GM12878 (cell line): ENCODE results near the gene HCN3. TPM values are rescaled to one million over a fixed set of nuclear protein-coding genes. Genes with fewer than 3 reads are reported as not detected.

Experiments
- BACH1 ChIP-seq: fragments of 450-650 bp; IDR thresholded peaks from 2 replicates; pipeline ENCODE4 v1.6.1; 2017; ENCODE audit warnings: mild to moderate bottlenecking, borderline replicate concordance
- BHLHE40 ChIP-seq, 2 experiments: fragments of 450-650 bp in 1 of 2; IDR thresholded peaks; 2 replicates each; pipeline ENCODE4 v1.6.1; 2011 to 2017; ENCODE audit warnings: low read depth in 2 of 2, borderline replicate concordance in 1 of 2, improper control_type of control experiment in 1 of 2, low read length in 1 of 2, mild to moderate bottlenecking in 1 of 2
- CBFB ChIP-seq: IDR thresholded peaks from 2 replicates; pipeline ENCODE4 v1.6.1; 2016; ENCODE audit warnings: antibody characterized with exemption, low read depth
- CHD1 ChIP-seq: IDR thresholded peaks from 2 replicates; pipeline ENCODE4 v1.6.1; 2012; ENCODE audit warnings: low read depth, low read length, improper control_type of control experiment
- CHD2 ChIP-seq: IDR thresholded peaks from 2 replicates; pipeline ENCODE4 v1.6.1; 2011; ENCODE audit warnings: low read depth, low read length, improper control_type of control experiment, borderline replicate concordance
- CHD4 ChIP-seq: fragments of 200-600 bp; sonication (generic); IDR thresholded peaks from 2 replicates; pipeline ENCODE4 v1.6.1; 2016; ENCODE audit warnings: mild to moderate bottlenecking
- ESRRA ChIP-seq: IDR thresholded peaks from 2 replicates; pipeline ENCODE4 v1.6.1; 2012; ENCODE audit warnings: mild to moderate bottlenecking, low read length, improper control_type of control experiment
- FOS ChIP-seq: IDR thresholded peaks from 3 replicates; pipeline ENCODE4 v1.6.1; 2011; ENCODE audit warnings: borderline replicate concordance; ENCODE audit not compliant: insufficient read length; ENCODE audit errors: extremely low read depth
- HDAC2 ChIP-seq: fragments of 200-600 bp; sonication (generic); IDR thresholded peaks from 2 replicates; pipeline ENCODE4 v1.6.1; 2017
- IKZF1 ChIP-seq: fragments of 450-650 bp; conservative IDR thresholded peaks from 2 replicates; pipeline ENCODE4 v1.6.1; 2017; ENCODE audit warnings: antibody characterized with exemption, mild to moderate bottlenecking
- JUNB ChIP-seq: IDR thresholded peaks from 2 replicates; pipeline ENCODE4 v1.6.1; 2016; ENCODE audit warnings: antibody characterized with exemption, mild to moderate bottlenecking
- LARP7 ChIP-seq: fragments of 450-650 bp; IDR thresholded peaks from 2 replicates; pipeline ENCODE4 v1.6.1; 2017; ENCODE audit warnings: mild to moderate bottlenecking
- MXI1 ChIP-seq: fragments of 150-350 bp; IDR thresholded peaks from 2 replicates; pipeline ENCODE4 v1.6.1; 2011; ENCODE audit warnings: low read depth, mild to moderate bottlenecking, inconsistent platforms, low read length, improper control_type of control experiment
- NBN ChIP-seq: fragments of 450-650 bp; IDR thresholded peaks from 2 replicates; pipeline ENCODE4 v1.6.1; 2016
- NFIC ChIP-seq: IDR thresholded peaks from 2 replicates; pipeline ENCODE4 v1.6.1; 2012; ENCODE audit warnings: low read depth, mild to moderate bottlenecking, inconsistent platforms, low read length, moderate library complexity
- NFYA ChIP-seq: IDR thresholded peaks from 2 replicates; pipeline ENCODE4 v1.6.1; 2011; ENCODE audit warnings: low read depth, mild to moderate bottlenecking, low read length, improper control_type of control experiment, borderline replicate concordance
- NR2C2 ChIP-seq: IDR thresholded peaks from 2 replicates; pipeline ENCODE4 v1.6.1; 2011; ENCODE audit warnings: borderline replicate concordance, low read depth; ENCODE audit not compliant: control insufficient read depth, insufficient read length
- PAX8 ChIP-seq: fragments of 450-650 bp; IDR thresholded peaks from 2 replicates; pipeline ENCODE4 v1.6.1; 2017; ENCODE audit warnings: mild to moderate bottlenecking, moderate library complexity
- PRDM15 ChIP-seq: fragments of 450-650 bp; formaldehyde crosslinking; IDR thresholded peaks from 2 replicates; pipeline ENCODE4 v1.4.0; 2020; ENCODE audit warnings: mild to moderate bottlenecking, moderate library complexity
- RFX5 ChIP-seq: IDR thresholded peaks from 2 replicates; pipeline ENCODE4 v1.6.1; 2011; ENCODE audit warnings: low read depth, low read length, improper control_type of control experiment
- RUNX3 ChIP-seq: IDR thresholded peaks from 2 replicates; pipeline ENCODE4 v1.6.1; 2012; ENCODE audit warnings: low read length, inconsistent platforms
- WRNIP1 ChIP-seq: IDR thresholded peaks from 2 replicates; pipeline ENCODE4 v1.6.1; 2011; ENCODE audit warnings: low read depth, low read length, improper control_type of control experiment, borderline replicate concordance
- YBX1 ChIP-seq: fragments of 450-650 bp; IDR thresholded peaks from 2 replicates; pipeline ENCODE4 v1.6.1; 2016; ENCODE audit warnings: antibody characterized with exemption
- YY1 ChIP-seq: IDR thresholded peaks from 2 replicates; pipeline ENCODE4 v1.6.1; 2011; ENCODE audit warnings: low read depth, mild to moderate bottlenecking, low read length
- ZNF24 ChIP-seq: fragments of 450-650 bp; IDR thresholded peaks from 2 replicates; pipeline ENCODE4 v1.6.1; 2017; ENCODE audit warnings: antibody characterized with exemption, mild to moderate bottlenecking
- ZNF622 ChIP-seq: fragments of 450-650 bp; IDR thresholded peaks from 2 replicates; pipeline ENCODE4 v1.6.1; 2017; ENCODE audit warnings: mild to moderate bottlenecking, inconsistent platforms
- polyA plus RNA-seq, 11 experiments: library from polyadenylated mRNA; depleted of rRNA in 4 of 11; unstranded in 6 of 11; stranded (reverse) in 5 of 11; fragments of >200 nt; fragmentation: Nextera tagmentation in 4 of 11; fragmentation: Illumina TruSeq in 1 of 11; extraction: Ambion mirVana in 4 of 11; extraction: Trizol in 1 of 11; gene quantifications; 1 replicate in 1 of 11; 2 replicates in 10 of 11; pipeline versions ENCODE4 v1.2.1 to v1.2.3, GENCODE V29; 2011 to 2016; ENCODE audit warnings: inconsistent platforms in 2 of 11, missing spikeins in 2 of 11, low read depth in 1 of 11
- total RNA-seq, 4 experiments: library from RNA; depleted of rRNA in 3 of 4; stranded (reverse); fragments of >200 nt in 3 of 4; fragmentation: Illumina TruSeq in 1 of 4; extraction: Trizol in 1 of 4; gene quantifications; 2 replicates each; pipeline versions ENCODE4 v1.2.1 to v1.2.3, GENCODE V29; 2013 to 2021
- TF ChIP-seq, protein P1 (sequence below): IDR thresholded peaks from 2 replicates; pipeline ENCODE4 v1.6.1; 2011; ENCODE audit warnings: mild to moderate bottlenecking, low read depth, low read length, moderate library complexity; ENCODE audit not compliant: insufficient replicate concordance
- TF ChIP-seq, protein P2 (sequence below): IDR thresholded peaks from 2 replicates; pipeline ENCODE4 v1.6.1; 2012; ENCODE audit warnings: low read depth, low read length, improper control_type of control experiment

Gene HCN3
- total and polyA plus RNA-seq, 10 of the 15 experiments (the other 5 are each of a cell fraction or from before 2014, with no cell fraction given), result 0.08 to 4.1 (median 1.8) TPM

DNA sequence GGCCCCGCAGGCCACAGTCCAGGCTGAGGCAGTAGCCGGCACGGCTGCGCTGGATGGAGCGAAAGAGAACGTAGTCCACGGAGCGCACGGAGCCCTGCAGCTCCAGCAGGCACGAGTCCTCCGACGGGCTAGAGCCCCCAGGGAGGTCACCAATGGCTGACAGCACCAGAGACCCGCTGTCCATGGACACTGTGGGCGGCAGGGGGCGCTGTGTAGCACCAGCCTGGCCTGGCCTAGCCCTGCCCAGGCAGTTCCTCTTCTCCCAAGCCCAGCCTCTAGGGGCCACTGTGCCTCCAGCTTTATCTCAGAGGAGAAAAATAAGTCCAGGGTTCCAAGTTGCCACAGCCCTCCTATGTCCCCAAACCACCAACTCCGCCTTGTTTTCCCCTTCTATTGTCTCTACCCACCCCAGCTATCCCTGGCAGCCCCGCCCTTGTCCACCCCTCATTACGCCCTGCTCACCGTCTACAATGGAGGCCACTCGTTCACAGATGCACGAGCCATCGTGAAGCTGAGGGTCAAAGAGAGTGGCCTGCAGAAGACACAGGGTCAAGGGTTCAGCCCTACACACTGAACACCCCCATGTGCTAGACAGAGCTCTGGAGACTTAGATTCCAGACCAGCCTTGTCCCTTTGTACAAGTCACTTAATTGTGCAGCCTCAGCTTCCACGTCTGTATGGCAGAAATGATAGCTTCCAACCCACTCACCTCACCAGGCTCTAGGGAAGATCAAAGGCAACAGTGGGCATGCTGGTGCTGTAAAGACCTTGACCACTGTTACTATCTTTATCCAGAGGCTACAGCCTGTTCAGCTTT, 26.4 kb upstream of the HCN3 start (continued):
- no peak for TF ChIP-seq PRDM15 (CRISPR knock-in tag)
- TF ChIP-seq IKZF1, result peak; percentile 60
- TF ChIP-seq BHLHE40 (IDR thresholded peaks at IDR 0.05; ENCODE audit: borderline replicate concordance in 1 of 2, low read depth in 2 of 2, low read length in 1 of 2), result peak; percentile 68 to 79; a peak in 3 of 4 replicates
- no peak for TF ChIP-seq PAX8
- TF ChIP-seq NFYA, result no peak; the same call in 1 of the 2 replicates
- 0 out of 2 replicates have a peak, but pooled peaks have one; percentile 45 for TF ChIP-seq ESRRA
- peak; percentile 80 for TF ChIP-seq BACH1
- TF ChIP-seq HDAC2, result no peak
- 0 out of 2 replicates have a peak, but pooled peaks have one; percentile 50 for TF ChIP-seq CHD2
- TF ChIP-seq FOS, result no peak
- TF ChIP-seq YY1, result peak; percentile 97
- TF ChIP-seq, protein P1, sequence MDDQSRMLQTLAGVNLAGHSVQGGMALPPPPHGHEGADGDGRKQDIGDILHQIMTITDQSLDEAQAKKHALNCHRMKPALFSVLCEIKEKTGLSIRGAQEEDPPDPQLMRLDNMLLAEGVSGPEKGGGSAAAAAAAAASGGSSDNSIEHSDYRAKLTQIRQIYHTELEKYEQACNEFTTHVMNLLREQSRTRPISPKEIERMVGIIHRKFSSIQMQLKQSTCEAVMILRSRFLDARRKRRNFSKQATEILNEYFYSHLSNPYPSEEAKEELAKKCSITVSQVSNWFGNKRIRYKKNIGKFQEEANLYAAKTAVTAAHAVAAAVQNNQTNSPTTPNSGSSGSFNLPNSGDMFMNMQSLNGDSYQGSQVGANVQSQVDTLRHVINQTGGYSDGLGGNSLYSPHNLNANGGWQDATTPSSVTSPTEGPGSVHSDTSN, result no peak
- TF ChIP-seq, protein P2, sequence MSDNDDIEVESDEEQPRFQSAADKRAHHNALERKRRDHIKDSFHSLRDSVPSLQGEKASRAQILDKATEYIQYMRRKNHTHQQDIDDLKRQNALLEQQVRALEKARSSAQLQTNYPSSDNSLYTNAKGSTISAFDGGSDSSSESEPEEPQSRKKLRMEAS, result peak; percentile 58
- 0 out of 2 replicates have a peak, but pooled peaks have one; percentile 36 for TF ChIP-seq RFX5
- TF ChIP-seq JUNB, result no peak
- TF ChIP-seq RUNX3, result peak; percentile 46; the same call in 1 of the 2 replicates
- TF ChIP-seq NBN, result peak; percentile 86
- no peak for TF ChIP-seq NFIC
- 0 out of 2 replicates have a peak, but pooled peaks have one; percentile 65 for TF ChIP-seq MXI1
- TF ChIP-seq YBX1, result no peak
- peak; percentile 56; the same call in 1 of the 2 replicates for TF ChIP-seq CBFB
- TF ChIP-seq LARP7, result peak; percentile 80; the same call in 1 of the 2 replicates
- TF ChIP-seq ZNF24, result no peak
- TF ChIP-seq CHD1, result no peak
- TF ChIP-seq WRNIP1, result no peak
- no peak for TF ChIP-seq ZNF622
- no peak for TF ChIP-seq CHD4
- TF ChIP-seq NR2C2, result no peak
